HG02798 (cell line): ENCODE results near the gene THRAP3.
A peak's percentile ranks its signal among the peaks of the same experiment; 100 is the strongest.

Experiments
- ATAC-seq: cut with Tn5 transposase; IDR thresholded peaks from one replicate; pipeline ENCODE4 v1.9.1; 2021; ENCODE audit warnings: mild to moderate bottlenecking; ENCODE audit not compliant: unreplicated experiment, poor library complexity

Gene THRAP3

GRCh38 chr1:36322041-36322785 lies 98.0 kb downstream of the THRAP3 start:
- ATAC-seq: no peak

GRCh38 chr1:36322786-36323635 lies 98.8 kb downstream of the THRAP3 start:
- ATAC-seq: peak; percentile 32

DNA sequence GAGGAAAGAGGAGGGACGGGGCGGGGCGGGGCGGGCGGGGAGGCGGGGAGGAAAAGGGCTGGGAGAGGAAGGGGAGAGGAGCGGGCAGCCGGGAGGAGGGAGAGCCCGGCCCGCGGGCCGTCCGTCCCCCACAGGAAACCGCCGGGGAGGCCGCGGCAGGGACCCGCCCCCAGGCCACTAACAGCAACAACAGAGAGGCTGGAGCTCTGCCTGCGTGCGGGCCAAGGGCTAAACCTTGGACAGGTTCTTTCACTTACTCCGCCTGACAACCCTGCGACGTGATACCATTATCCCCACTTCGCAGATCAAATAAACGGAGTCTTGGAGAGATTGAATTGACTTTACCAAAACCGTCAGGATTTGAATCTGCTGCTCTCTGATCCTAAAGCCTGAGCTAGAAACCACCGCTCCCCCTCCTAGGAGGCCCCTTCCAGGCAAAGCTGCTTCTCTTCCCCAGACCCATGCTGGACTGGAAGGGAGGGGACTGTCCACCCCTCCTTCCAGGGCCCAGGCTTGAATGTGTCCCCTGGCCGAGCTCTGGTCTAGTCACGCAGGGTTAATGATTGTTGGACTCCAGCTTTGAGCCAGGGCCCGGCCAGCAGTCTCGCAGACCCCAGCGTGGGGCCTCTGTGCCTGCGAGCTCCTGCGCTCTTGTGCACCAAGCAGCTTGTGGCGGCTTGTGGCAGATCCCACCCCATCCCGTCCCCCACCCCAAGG lies 99.6 kb downstream of the THRAP3 start, which contains the start of gene EVA1B:
Gene EVA1B, minus strand, starts transcription at position 10 of the 717 bp plus-strand sequence. CDS start 608 bp downstream, outside the sequence.
- ATAC-seq: peak; percentile 40

DNA sequence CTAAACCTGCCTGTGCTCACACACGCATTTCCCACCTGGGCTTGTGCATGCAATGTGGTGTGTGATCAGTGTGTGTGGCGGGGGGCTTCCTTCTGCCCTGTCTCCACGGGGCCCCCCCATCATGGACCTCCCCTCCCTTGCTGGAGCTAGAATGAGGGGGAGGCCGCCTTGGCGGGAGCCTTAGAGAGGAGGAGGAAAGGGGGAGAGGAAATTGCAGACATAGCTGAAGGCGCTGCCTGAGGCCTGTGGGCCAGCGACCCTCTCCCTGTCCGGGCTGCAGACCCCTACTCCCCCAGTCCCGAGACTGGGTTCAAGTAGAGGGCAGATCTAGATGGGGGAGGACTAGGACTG lies 100.1 kb downstream of the THRAP3 start:
- ATAC-seq: no peak

GRCh38 chr1:36326499-36326898 lies 102.3 kb downstream of the THRAP3 start:
- ATAC-seq: no peak

DNA sequence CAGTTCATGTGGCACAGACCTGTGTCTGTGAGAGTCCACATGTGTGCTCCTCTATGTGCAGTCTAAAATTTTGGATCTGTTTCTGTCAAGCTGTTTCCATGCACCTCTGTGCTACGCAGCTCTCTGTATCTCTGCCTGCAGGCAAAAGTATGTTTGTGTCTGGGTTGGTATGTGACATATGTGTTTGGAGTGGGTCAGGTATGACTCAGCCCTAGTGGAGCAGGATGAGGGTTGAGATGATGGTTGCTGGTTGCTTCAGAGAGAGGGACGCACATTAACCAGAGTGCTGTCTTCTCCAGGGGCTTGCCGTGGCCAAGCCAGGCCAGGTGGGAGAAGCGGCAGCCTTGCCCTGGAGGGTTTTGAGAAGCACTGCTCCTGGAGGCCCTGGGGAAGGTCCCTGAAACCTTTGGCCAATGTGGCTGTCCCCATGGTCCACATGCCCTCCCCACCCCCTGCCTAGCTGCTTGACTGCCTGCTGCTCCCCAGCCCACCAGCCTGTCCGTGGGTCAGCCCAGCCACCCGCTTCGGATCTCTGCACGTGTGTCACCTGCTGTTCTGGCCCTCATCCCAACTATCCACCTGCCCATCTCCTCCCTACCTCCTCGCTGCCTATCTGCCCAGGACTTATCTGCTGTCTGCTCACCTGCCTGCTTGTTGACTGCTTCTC lies 103.3 kb downstream of the THRAP3 start:
- ATAC-seq: no peak

GRCh38 chr1:36328088-36328480 lies 103.8 kb downstream of the THRAP3 start:
- ATAC-seq: no peak

- no peak for ATAC-seq
These were observed 104.5 kb downstream of the THRAP3 start for GRCh38 chr1:36328713-36329112.

DNA sequence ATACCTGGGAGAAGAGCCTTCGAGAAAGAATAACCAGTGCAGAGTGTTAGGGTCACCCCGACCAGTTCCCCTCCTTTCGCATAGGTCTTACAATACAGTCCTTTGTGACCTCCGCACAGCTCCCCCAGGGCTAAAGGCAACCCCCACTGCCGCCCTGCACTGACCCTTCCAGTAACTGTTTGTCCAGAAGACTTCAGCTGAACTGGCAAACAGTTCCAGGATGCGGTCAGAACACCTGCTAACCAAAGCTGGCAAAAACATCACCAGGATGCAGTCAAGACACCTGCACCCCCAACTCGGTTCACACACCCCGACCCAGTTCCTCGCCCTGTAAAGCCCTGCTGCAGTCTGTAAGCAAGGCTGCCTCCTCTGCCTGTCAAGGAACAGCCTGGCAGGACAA lies 105.6 kb downstream of the THRAP3 start:
- ATAC-seq: no peak

- no peak for ATAC-seq
These were observed 106.7 kb downstream of the THRAP3 start for GRCh38 chr1:36330940-36331339.

DNA sequence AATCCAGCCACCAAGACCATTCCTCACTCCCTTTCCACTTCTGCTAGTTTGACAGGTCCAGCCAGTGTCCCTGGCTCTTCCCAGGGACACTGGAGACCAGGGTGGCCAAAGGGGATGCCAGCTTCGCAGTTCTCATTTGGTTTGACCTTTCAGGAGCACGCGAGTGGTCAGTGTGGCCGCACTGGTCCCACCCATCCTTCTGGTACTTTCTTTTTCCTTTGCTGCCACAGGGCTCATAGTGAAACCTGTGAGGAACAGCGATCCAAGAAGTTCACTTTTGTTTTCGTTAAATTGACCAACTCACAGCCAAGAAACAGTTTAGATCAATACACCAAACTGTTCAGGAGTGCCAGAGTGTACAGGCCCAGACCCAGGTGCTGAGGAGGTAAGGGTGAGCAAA lies 113.6 kb downstream of the THRAP3 start:
- no peak for ATAC-seq

DNA sequence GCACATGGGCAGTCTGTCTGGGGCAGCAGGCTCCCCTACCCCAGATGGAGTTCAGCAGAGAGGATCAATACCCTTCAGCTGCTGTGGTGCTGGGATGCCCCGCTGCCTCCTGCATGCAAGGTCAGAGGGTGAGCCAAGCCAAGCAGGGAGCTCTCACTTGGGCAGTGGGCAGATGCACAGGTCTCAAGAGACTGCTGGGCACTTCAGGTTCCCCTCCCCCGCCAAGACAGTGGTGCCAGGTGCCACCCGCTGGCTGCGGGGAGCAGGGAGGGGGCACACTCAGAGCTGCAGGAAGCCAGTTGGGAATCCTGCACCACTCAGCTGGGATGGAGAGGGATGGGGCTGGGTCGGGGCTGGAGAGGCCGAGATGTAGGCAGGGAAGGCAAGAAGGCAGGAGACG lies 115.0 kb downstream of the THRAP3 start:
- no peak for ATAC-seq

DNA sequence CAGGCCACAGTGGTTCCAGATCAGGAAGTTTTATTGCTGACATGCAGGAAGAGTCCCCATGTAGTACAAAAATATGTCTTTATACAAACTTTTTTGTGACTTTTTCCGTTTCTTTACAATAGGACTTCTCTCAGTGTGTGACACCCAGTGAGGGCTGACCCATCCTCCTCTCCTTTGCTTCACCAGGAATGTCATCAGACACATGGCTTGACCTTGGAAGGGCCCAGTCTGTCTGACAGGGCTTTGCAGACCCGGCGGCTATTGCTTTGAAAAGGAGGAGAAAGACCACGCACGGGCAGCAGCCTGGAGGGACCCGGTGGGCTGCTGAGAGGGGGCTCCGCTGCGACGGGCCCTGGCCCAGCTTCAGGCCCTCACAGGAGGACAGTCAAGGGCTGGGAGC lies 115.4 kb downstream of the THRAP3 start:
- ATAC-seq: no peak

- ATAC-seq: no peak
These were observed 117.5 kb downstream of the THRAP3 start for GRCh38 chr1:36341626-36342320.

DNA sequence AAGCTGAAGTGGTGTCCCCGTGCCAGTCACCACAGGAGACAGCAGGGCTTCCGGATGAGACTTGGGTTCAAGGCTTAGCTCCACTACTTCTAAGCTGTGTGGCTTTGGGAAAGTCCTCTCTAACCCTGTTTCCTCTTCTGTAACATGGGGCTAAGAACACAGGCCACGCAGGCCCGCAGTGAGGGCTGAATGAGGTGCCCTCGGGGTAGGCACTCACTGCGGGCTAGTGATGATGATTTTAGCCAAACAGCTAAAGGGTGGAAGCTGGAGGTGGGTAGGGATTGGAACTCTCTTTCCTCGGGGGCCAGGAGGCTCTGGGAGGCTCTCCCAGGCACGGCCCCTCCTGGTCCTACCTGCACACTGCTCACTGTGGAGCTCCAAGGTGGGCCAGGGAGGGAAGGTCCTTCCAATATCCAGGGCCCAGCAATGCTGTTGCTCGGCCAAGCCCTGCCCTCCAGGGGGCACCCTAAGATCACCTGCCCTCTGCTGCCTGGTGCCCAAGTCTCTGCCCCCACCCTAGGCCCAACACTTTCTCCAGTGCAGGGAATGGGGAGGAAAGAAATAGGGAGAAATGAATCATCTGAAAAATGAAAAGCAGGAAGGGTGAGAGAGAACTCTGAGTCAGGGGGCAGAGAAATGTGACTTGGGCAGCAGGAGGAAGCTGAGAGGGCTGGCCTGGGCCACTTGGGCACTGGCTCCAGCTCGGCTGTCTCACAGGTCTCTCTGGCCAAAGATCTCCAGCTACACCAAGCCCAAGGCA lies 118.4 kb downstream of the THRAP3 start:
- ATAC-seq: peak; percentile 43

GRCh38 chr1:36343651-36344394 lies 119.6 kb downstream of the THRAP3 start:
- ATAC-seq: no peak

DNA sequence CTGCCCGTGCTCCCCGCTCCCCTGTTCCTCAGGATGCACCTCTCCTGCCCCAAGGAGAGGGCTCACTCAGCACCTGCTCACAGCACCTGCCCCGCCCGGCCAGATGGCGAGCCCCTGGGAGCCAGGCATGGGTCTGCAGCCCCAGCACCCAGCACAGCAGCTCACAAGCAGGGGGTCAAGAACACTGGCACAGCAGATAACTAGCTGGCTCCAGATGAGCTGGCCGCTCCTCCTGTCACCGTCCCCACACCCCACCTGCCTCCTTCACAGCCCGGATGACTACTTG lies 120.1 kb downstream of the THRAP3 start:
- no peak for ATAC-seq

DNA sequence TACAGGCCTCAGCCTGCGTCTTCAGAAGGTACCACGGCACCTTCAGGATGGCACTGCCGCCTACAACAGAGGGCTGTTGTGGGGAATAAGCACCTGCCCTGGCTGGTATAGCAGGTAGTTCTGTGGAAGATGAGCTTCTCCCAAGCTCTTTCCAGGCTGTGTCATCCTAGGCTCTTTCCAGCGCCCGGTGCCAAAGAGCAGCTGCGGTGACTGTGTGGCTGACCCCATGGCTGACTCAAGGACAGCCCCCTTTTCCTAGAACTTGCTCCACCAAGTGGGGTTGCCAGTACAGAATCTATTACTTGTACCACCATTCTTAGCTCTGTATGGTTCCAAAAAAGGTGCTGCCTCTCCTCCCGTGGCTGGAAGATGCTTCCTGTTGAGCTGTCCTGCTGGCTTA lies 121.1 kb downstream of the THRAP3 start:
- ATAC-seq: no peak
